COLO668 (cell line): ENCODE measurements around the gene YTHDF2.
A peak's percentile ranks its signal among the peaks of the same experiment; 100 is the strongest.
"Not testable (repeated sequence)": the region's sequence is repeated elsewhere in the genome, so short reads cannot be mapped to it uniquely, and the experiment has no call there.

Experiments
- DNase-seq: peaks from one replicate; lab custom pipeline; 2025; ENCODE audit not compliant: unreplicated experiment; lab: John Stamatoyannopoulos, UW

Gene YTHDF2

GRCh38 chr1:28736450-28737306, at the start of gene YTHDF2:
YTHDF2 (plus strand) TSS chr1:28736940; CDS start chr1:28737121, 181 bp downstream.
- DNase-seq, result peak; percentile 100

- DNase-seq, result not testable (repeated sequence)
Measured at GRCh38 chr1:28691627-28692026, 45.1 kb upstream of the YTHDF2 start.

GRCh38 chr1:28703629-28704028, 33.1 kb upstream of the YTHDF2 start:
- no peak for DNase-seq

GRCh38 chr1:28716336-28716735, 20.4 kb upstream of the YTHDF2 start:
- no peak for DNase-seq

GRCh38 chr1:28718166-28718565, 18.6 kb upstream of the YTHDF2 start:
- no peak for DNase-seq

- no peak for DNase-seq
Measured at GRCh38 chr1:28718586-28719331, 18.0 kb upstream of the YTHDF2 start.

- DNase-seq, result no peak
Measured at GRCh38 chr1:28719332-28719619, 17.5 kb upstream of the YTHDF2 start.

GRCh38 chr1:28720376-28720775, 16.4 kb upstream of the YTHDF2 start:
- no peak for DNase-seq

GRCh38 chr1:28721927-28722326, 14.8 kb upstream of the YTHDF2 start:
- not testable (repeated sequence) for DNase-seq

- not testable (repeated sequence) for DNase-seq
Measured at GRCh38 chr1:28725365-28725764, 11.4 kb upstream of the YTHDF2 start.

GRCh38 chr1:28735961-28736449, 735 bp upstream of the YTHDF2 start:
- no peak for DNase-seq

GRCh38 chr1:28737307-28738132, 780 bp downstream of the YTHDF2 start:
- DNase-seq, result peak; percentile 90

- no peak for DNase-seq
Measured at GRCh38 chr1:28740118-28740517, 3.4 kb downstream of the YTHDF2 start.

GRCh38 chr1:28744184-28744583, 7.4 kb downstream of the YTHDF2 start:
- DNase-seq, result no peak

GRCh38 chr1:28745653-28746173, 9.0 kb downstream of the YTHDF2 start:
- DNase-seq, result no peak

- no peak for DNase-seq
Measured at GRCh38 chr1:28750330-28750729, 13.6 kb downstream of the YTHDF2 start.

GRCh38 chr1:28750771-28751294, 14.1 kb downstream of the YTHDF2 start:
- not testable (repeated sequence) for DNase-seq

- no peak for DNase-seq
Measured at GRCh38 chr1:28751315-28752060, 14.7 kb downstream of the YTHDF2 start.

GRCh38 chr1:28755701-28756100, 19.0 kb downstream of the YTHDF2 start:
- DNase-seq, result no peak

- no peak for DNase-seq
Measured at GRCh38 chr1:28756846-28757245, 20.1 kb downstream of the YTHDF2 start.
